Kidney epithelial cell (primary cell): Measurements from ENCODE around the gene STX1B. TPM values are rescaled to one million over a fixed set of nuclear protein-coding genes. Genes with fewer than 3 reads are reported as not detected.

ENCODE experiments used
- DNase-seq: peaks from one replicate; pipeline ENCODE4 v3.0.0-alpha.2; 2010; ENCODE audit warnings: low read depth
- H3K27me3 ChIP-seq: 2 replicates; pipeline ENCODE4 v1.6.0; 2011; ENCODE audit warnings: low read length; ENCODE audit not compliant: control insufficient read depth, insufficient read depth
- H3K36me3 ChIP-seq: 2 replicates; pipeline ENCODE4 v1.5.1; 2011; ENCODE audit warnings: low read length; ENCODE audit not compliant: control insufficient read depth, insufficient read depth
- H3K4me3 ChIP-seq: 2 replicates; pipeline ENCODE4 v1.5.1; 2011; ENCODE audit warnings: low read depth, mild to moderate bottlenecking, control low read depth, low read length
- total RNA-seq: library from RNA; depleted of rRNA; stranded (reverse); fragments of >200 nt; gene quantifications from 2 replicates; pipeline ENCODE4 v1.2.3, GENCODE V29; 2015
- TF ChIP-seq, protein P1 (sequence below): IDR thresholded peaks from 2 replicates; pipeline ENCODE4 v1.5.1; 2011; ENCODE audit warnings: mild to moderate bottlenecking, moderate library complexity, low read length, control low read depth, inconsistent platforms; ENCODE audit not compliant: insufficient read depth, poor library complexity, severe bottlenecking

The STX1B gene
- total RNA-seq, 1 donor from 2014 or later = 0.29 TPM

DNA sequence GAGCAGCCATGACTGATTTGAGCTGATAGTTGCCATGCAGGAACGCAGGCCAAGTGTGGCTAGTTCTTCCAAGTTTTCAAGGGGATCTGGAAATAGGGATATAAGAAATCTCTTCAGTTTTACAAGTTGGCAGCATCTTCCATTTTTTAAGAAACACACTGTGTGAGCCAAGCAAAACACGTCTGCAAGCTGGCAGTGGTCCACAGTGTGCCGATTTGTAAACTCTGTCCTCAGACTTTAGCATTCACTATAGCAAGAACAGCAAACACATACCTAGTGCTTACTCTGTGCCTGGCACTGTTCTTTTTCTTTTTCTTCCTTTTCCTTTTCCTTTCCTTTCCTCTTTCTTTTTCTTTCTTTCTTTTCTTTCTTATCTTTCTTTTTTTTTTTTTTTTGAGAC, 58.7 kb downstream of the STX1B start:
- Histone ChIP-seq H3K27me3 (no peaks in the 10 kb centered on the region), H3K36me3 (peaks cover 3% of the 10 kb centered on the region), H3K4me3 (no peak overlapping the region)
- no peak for DNase-seq
- TF ChIP-seq, protein P1, sequence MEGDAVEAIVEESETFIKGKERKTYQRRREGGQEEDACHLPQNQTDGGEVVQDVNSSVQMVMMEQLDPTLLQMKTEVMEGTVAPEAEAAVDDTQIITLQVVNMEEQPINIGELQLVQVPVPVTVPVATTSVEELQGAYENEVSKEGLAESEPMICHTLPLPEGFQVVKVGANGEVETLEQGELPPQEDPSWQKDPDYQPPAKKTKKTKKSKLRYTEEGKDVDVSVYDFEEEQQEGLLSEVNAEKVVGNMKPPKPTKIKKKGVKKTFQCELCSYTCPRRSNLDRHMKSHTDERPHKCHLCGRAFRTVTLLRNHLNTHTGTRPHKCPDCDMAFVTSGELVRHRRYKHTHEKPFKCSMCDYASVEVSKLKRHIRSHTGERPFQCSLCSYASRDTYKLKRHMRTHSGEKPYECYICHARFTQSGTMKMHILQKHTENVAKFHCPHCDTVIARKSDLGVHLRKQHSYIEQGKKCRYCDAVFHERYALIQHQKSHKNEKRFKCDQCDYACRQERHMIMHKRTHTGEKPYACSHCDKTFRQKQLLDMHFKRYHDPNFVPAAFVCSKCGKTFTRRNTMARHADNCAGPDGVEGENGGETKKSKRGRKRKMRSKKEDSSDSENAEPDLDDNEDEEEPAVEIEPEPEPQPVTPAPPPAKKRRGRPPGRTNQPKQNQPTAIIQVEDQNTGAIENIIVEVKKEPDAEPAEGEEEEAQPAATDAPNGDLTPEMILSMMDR = no peak

DNA sequence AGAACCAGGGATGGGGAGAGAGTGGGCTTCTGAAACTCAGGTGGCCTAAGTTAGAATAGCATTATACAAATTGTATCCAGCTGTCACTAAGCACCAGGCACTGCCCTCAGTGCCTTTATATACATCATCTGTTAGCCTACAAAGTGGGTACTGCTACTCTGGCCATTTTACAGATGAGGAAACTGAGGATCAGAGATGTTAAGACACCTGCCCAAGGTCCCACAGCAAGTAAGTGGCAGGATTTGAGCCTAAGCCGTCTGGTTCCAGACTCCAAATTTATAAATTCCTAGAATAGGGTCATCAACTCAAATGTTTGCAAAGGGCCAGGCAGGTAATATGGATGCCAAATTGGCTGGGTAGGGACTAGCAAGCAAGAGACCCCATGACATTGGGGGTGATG, 59.2 kb downstream of the STX1B start:
- no peaks in the 10 kb centered on the region for H3K27me3 ChIP-seq
- DNase-seq = no peak
- H3K4me3 ChIP-seq = no peak overlapping the region
- peaks cover 3% of the 10 kb centered on the region for H3K36me3 ChIP-seq
- TF ChIP-seq, protein P1 = no peak

DNA sequence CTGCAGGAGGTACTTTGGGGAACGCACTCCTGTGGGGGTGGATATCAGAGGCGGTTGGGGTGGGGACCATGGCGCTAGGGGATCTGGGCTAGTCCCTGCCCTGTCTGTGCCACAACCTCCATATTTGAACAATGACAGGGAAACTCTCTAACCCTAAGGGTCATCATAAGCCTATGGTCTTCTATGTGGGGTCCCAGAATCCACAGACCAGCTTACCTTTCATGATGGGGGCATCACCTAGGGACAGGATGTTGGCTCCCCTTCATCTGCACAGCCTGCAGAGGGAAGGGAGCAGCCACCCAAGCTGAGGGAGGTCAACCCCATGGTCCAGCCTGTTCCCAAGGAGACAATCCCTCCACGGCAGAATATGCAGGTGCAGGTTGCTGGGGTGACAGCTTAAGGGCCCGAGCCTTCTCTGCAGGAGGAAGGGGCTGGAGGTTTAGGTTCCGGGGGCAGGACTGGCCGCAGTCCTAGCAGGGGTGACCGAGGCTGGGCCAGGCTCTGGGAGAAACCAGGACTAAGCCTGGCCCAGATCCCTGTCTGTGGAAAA, 59.8 kb downstream of the STX1B start:
- TF ChIP-seq, protein P1 = no peak
- Histone ChIP-seq H3K4me3 (peak overlapping the region; percentile 78), H3K36me3 (peaks cover 3% of the 10 kb centered on the region), H3K27me3 (no peaks in the 10 kb centered on the region)
- DNase-seq = no peak

DNA sequence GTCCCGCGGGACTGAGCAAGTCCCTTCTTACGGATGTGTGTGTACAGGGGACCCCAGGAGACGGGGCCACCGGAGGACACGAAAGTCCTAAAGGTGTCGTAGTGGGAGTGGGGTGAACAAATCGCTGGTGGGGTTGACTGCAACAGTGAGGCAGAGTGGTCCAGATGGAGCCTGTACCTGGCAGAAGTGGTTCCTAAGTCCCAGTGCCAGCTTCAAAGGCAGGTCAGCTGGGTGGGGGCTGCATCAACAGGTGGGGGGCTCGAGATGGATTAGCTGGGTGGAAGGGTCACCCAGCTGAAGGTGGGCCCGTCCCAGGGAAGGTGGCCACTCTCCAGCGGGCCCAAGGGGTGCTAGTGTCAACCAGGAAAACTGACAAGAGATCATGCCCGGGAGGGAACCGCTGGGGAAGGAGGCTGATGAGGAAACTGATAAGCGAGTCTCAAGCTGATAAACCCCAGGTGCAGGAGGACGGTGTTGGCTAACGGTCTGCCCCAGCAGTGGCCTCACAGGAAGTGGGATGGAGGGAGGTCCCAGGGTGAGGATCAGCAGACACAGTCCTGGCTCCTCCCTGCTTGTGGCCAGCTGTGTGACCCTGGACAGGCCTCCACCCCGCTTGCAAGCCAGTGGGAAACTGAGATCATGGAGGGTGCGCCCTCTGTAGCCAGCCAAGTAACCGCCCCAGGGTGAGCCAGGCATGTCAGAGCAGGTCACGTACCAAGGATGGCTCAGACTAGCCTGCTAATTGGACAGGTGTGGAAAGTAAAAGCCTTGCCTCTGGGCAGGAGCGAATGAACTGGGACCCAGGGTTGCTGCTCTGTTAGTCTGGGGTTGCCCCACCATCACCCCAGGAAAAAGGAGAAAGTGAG, 60.6 kb downstream of the STX1B start:
- H3K27me3 ChIP-seq = no peaks in the 10 kb centered on the region
- H3K4me3 ChIP-seq = peak overlapping the region; percentile 78
- TF ChIP-seq, protein P1 = peak; percentile 20
- DNase-seq = peak; percentile 78
- peaks cover 3% of the 10 kb centered on the region for H3K36me3 ChIP-seq

DNA sequence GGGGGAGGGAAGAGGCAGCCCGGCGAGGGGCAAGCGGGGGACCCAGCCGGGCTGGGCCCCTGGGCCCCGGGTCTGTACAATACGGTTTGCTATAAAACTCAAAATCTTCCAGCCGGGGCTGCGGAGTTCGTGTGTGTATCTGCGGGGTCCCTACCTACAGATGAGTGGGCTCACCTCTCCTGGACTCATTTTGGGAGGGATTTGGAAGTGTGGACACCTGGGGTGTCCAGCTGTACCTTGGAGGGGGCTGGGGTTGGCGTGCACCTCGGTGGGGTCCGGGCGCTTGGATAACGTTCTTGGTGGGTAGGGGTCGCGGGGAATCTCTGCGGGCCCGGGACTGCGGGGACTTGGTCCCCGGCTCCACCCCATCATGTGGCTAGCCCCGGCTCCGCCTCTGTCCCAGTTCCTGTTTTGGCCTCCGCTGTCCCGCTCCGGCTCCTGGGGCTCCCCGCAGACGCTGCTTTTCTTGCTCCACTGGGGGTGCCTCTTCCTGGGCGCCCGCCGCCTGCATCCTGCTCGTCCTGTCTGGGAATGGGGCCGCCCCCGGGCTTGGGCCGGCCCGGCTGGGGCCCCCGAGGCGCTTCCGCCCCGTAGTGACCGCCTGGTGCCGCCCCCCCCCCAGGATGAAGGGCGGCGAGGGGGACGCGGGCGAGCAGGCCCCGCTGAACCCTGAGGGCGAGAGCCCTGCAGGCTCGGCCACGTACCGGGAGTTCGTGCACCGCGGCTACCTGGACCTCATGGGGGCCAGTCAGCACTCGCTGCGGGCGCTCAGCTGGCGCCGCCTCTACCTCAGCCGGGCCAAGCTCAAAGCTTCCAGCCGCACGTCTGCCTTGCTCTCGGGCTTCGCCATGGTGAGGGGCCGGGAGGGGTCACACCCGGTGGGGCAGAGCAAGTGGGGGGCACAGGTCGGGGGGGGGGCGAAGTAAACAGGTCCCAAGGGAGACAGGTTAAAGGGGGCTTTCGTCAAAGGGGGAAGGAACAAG, 61.5 kb downstream of the STX1B start, which contains the start of gene ORAI3:
ORAI3 (plus strand) TSS at position 402 of the 983 bp plus-strand sequence; CDS start at position 624, 222 bp downstream.
- no peak for DNase-seq
- TF ChIP-seq, protein P1 = no peak
- no peaks in the 10 kb centered on the region for H3K27me3 ChIP-seq

More for the DNA sequence above, 61.5 kb downstream of the STX1B start, which contains the start of gene ORAI3:
- Histone ChIP-seq H3K36me3 (peaks cover 5% of the 10 kb centered on the region), H3K4me3 (peak within 1 kb of the TSS; percentile 78)
